ENCODE data around the gene PARVA.

The PARVA gene

DNA sequence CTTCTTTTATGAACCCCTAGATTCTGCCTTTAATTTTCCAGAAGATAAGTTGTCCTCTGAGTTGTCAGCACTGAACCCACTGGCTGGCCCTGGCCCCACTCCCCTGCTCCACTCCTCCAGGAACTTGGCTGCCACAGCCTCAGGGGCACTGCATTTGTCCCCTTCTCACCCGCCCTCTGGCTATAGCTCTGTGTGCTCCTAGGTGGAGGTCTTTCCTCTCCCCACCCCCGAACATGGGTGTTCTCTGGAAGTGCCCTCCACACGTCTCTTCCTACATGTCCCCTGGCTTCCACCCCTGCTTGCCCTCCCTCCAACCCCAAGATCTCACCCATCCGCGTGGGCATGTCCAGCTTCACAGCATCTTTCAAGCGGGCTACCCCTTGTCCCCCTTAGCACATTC, 159.2 kb downstream of the PARVA start:
- DNase-seq = no peak

DNA sequence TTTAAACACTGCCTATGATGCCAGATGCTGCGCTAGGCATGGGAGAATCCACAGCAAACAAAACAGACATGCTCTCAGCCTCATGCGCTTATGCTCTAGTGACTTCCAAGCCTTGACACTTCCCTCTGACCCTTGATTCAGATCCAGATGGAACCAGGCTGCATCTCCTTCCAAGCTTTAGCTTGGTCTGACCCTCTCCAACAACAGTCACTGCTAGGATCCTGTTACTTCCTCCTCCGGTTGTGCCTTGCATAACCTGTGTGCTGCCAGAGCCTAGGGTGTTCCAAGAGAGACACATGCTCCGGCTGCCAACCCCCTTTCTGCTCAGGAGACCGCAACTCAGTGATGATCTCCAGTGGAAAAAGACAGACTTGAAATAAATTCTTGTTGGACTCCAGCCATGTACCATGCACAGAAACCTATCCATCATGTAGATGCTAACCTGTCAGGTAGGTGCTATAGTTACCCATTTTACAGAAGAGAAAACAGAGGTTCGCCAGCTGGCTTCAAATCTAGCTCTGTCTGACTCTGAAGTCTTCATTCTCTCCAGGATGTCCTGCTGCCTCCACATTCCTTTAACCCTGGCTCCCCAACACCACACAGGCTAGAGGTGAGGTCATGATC, 160.5 kb downstream of the PARVA start:
- no peak for DNase-seq

DNA sequence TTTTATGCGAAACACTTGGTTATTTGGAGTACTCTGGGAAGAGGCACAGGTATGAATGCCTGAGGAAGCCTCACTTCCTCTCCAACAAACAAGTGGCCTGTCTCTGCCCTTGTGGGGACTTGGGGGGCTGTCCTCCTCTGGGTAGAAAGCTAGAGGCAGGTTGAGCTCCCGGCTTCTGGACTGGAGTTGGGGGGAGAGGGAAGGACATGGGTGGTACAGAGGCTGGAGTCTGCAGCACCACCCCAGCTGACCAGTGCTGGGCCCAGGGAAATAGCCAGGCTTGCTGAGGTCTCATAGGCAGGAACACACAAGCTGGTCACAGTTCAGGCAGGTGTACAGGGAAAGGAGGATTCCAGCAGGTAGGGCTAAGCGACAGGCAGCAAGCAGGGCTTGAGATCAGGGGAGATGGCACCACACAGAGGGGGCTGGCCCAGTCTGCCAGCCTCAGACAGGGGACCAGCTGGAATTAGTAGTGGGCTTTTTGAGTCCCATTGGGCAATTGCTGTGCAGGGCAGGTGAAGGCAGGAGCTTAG, 161.6 kb downstream of the PARVA start:
- DNase-seq = no peak

DNA sequence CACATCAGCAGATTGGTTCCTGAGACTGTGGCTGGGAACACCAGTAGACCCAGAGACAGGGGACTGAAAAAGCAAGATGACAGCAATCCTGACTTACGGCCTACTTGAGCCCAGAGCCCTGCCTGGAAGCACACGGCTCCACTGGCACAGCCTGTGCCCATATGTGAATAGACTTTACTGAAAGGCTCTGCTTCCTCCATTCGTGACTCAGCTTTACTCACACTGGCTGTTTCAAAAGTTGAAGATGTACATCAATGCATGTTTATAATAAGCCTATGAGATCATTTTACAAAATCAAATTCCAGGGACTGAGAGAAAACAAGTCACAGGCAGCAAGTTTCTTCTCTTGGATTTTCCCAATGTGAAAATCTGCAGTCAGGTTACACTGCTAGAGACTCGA, 162.2 kb downstream of the PARVA start:
- DNase-seq = no peak

DNA sequence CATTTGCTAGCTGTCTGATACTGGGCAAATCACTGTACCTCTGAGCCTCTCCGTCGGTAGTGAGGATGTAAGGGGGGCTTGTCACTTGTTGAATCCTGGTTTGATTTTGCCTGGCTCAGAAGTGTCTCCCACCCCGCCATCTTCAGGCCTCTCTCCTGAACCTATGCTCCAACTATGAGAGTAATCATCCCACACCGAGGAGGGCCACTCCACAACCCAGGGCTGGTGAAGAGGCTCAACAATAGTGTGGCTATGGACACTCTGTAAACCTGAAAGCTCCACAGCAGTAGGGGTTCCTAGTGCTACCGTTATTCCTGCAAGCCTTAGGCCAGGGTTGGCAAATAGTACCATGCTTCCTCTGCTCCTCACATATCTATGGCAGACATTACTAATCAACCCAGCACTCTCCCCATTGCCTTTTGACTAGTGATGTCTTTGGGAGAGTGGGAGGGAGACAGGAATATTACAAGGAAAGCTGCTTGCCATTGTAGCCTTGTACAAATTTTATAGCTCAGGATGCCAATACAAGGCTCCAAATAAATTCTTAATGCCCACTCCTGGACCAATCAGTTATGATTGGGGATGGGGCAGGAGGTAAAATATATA, 162.8 kb downstream of the PARVA start:
- DNase-seq = no peak

DNA sequence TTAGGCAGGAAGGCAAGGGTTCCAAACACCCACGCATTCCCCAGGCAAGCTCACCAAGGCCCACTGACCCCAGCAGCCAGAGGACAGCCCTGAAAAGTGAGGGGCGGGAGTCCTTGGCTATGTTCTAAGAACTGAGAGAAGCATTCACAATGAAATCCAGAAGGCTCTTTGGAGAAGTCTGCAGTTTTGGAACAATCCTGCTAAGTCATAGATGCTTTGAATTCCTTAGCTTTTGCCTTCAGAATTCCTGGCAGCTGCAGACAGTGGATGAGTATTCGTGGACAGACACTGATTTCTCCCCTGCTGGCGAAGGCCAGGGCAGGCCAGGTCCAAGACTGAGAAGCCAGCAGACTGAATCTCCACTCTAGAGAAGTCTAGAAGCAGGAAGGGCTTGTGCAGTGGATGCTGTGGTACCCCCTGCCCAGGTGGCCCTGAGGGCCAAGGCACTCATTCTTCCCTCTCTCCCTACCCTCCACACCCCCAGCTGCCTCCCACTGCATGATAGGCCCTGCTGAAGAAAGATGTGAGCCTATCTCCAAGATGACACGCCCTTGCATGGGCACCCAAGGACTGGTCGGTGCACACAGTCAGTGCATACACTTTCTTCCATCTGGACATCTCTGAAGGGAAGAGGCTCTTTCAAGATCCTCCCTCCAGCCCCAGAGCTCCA, 163.7 kb downstream of the PARVA start:
- DNase-seq = no peak

DNA sequence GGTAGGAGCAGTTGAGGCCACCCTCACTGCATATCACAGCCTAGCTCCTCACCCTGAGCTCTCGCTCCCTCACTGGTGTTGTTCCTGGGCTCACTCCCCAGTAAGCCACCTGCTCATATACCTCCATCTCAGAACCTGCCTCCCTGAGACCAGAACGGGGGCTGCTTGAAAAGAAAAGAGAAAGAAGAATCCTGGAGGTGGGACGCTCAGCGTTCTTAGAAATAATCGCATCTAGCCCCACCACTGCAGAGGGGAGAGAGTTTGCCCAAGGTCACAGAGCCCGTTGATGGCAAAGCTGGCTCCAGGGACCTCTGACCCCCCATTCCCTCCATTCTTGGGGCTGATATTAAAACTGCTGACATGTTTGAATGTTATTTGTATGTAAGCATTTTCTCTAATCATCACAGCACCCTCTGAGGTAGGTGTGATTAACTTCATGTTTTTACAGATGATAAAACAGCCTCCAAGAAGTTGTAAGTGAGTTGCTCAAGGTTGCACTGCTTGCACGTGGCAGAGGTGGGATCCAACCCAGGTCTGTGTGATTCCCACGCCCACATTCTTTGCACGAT, 164.3 kb downstream of the PARVA start:
- no peak for DNase-seq

DNA sequence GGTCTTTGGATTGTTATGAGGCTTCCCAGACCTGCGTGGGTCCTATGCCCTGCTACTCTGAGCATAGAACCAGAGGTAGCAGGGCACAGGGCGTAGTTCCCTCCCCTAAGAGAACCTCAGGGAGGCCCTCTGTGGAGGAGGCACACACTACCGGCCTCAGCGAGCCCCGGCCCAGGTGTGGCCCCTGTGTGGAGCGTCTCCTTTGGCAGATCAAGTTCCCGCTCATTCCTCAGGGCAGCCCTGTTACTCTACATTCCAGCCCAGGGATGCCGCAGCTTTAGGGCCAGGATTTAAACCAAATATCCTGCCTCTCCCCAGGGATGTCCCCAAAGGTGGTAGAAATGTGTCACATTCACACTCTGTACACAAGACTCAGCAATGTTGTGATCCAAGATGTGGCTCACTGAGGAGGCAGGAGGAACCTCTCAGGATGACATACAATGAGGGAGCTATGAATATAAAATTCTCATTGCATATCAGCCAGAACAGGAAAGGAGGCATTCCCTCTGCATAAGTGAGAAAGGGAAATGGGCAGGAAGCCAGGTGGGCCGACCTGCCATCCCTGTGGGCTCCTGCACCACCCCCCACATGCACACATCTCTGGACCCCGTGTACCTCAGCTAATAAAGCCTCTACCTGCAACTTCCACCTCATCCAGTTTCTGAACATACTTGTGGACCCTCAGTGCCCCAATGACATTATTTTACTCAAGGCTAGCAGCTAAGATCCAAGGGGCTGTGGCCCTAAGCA, 165.0 kb downstream of the PARVA start:
- DNase-seq = no peak

DNA sequence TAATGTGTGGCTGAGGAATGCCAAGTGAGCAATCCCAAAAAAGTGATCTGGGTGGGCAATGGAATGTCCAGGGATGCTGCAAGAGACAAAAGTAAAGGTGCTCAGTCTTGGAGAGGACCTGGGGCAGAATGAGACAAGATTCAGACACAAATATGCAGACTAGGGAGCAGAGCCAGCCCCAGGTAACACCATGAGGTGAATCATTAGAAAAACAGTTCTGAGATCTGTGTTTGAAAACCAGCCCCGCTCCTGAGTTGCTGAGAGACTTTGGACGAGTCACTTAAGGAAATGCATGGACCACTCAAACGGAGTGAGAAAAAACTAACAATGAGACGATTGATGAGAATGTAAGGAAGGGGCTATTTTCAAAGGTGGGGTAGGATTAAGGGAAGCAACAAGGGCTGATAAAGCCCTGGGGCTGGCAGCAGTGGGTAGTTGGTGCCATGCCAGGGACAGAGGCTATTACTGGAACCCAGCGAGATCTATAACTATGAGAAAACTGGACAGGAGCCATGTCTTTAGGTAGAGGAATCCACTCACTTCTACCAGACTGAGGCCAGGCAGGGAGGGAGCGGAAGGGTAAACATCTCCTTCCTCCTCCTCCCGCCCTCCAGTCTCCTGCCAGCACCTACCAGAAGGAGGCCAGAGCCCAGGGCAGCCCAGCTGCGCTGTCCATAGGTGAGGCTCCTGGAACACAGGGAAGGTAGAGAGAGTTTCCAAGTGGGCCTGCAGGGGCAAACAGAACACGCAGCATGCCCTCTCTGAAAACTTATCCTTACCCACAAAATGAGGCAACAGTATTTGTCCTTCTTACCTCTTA, 166.4 kb downstream of the PARVA start:
- no peak for DNase-seq

DNA sequence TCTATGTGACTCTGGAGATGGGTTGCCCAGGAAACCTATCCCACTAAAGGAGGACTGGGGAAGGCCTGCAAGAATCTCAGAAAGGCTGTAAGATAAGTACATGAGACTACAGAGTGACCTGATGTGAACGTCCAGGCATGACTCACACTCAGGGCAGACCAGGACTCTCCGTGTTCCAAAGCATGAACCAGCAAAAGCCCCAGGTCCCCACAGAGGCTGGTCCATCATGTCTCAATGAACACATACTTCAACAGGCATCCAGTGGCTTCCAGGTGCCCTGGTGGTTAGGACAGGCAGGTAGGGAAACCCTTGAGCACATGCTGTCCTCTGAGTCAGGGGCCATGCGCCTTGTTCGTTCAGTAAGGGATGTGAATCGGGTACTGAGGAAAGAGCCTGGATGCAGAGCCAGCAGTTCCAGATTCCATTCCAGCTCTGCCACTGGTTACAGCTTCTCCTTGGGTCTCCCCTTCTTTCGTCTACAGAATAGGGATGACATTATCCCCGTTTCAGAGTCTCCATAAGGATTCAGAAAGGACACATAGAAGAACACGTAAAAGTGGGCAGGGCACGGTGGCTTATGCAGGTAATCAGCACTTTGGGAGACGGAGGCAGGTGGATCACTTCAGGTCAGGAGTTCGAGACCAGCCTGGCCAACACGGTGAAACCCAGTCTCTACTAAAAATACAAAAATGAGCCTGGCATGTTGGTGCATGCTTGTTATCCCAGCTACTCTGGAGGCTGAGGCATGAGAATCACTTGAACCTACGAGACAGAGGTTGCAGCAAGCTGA, 167.8 kb downstream of the PARVA start:
- DNase-seq = no peak

DNA sequence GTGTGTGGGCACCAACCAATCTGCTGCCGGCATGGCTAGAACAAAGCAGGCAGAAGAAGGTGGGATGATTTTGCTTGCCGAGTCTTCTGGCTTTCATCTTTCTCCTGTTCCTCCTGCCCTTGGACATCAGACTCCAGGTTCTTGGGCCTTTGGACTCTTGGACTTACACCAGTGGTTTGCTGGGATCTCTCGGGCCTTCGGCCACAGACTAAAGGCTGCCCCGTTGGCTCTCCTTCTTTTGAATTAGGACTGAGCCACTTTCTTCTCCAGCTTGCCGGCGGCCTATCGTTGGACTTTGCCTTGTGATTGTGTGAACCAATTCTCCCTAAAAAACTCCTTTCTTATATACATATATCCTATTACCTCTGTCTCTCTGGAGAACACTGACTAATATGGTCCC, 168.8 kb downstream of the PARVA start:
- no peak for DNase-seq

DNA sequence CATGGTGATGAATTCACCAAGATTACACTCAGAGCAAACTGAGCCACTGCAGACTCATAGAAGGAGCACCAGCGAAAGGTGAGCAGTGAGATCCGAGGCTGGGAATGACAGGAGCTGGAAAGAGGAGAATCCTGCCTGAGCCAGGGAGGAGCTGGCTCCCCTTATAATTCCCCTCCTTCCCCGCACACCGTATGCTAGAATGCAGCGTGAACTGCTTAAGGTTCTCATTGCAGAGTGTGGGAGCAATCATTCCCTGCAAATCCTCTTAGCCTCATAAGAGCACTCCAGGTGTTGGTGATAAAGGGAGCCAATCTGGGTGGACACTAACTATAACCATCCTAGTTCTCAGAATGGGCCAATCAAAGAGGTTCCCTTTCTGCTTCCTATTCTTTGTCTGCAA, 169.3 kb downstream of the PARVA start:
- DNase-seq = no peak

DNA sequence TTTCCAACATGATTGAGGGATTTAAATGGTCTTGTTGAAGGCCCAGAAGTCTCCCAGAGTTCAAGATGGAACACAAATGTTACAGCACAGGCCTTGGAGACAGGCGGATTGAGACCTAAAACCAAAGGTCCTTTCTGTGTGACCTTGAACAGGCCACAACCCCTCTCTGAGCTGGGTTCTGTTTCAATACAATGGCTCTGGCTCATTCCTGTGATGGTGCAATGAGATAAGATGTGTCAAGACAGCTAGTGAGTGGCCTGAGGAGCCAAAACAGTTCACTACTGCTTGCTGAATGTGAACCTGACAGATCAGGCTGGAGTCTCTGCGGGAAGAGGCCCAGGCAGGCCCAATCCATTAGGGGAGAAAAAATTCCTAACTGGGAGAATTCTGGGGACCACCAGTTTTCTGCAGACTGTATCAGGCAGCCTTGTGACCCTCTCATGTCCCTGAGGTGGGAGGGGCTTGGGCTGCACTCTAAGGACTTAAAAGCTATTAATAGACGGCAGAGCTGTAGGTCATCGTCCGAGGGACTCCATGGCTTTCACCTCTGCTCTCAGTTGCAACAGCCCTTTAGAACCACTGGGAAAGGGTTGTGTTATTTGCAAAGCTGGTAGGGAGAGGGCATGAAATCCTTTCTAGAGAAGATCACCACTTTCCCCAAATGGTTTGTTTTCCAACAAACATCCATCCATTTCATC, 170.7 kb downstream of the PARVA start:
- no peak for DNase-seq

DNA sequence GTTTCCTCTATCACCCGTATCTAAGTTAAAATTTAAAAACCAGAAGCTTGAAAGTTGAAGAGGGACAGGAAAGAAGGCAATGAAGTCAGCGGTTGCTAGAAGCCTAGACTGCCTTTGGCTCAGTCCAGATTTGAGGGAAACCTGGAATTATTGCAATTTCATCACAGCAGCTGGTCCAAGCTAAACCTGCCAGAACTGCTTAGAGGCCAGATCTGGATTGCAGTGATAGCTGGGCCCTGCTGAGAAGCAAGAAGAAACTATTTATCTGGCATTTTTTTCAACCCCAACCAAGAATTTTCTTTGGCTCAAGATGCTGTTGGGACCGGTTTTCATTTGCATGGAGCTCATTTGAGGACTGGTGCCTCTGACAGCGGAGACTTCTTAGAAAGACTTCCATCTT, 175.3 kb downstream of the PARVA start:
- DNase-seq = no peak

DNA sequence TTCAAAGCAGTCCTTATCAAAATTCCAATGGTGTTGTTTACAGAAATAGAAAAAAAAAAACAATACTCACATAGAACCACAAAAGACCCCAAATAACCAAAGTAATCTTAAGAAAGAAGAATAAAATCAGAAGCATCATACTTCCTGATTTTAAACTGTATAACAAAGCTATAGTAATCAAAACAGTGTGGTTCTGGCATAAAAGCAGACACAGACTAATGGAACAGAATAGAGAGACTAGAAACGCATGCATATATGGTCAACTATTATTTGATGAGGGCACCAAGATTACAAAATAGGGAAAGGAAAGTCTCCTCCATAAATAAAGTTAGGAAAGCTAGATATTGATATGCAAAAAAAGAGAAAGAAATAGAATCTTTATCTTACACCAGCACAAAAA, 176.8 kb downstream of the PARVA start:
- DNase-seq = no peak

DNA sequence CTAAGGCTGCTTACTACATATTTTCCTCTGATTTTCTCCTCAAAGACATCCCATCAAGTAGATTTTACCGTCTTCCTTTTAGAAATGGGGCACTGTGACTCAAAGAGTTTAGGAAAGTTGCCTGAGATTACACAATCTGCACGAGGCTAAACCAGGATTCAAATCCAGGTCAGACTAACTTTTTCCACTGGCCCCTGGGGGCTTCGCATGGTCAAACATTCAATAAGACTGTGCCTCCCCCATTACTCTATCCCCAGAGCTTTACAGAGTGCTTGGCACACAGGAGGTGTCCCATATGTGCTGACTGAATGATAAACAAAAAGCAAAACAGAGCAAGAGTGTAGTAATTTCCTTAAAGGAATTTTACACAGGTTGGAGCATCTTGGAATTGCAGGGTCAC, 178.8 kb downstream of the PARVA start:
- DNase-seq = no peak

DNA sequence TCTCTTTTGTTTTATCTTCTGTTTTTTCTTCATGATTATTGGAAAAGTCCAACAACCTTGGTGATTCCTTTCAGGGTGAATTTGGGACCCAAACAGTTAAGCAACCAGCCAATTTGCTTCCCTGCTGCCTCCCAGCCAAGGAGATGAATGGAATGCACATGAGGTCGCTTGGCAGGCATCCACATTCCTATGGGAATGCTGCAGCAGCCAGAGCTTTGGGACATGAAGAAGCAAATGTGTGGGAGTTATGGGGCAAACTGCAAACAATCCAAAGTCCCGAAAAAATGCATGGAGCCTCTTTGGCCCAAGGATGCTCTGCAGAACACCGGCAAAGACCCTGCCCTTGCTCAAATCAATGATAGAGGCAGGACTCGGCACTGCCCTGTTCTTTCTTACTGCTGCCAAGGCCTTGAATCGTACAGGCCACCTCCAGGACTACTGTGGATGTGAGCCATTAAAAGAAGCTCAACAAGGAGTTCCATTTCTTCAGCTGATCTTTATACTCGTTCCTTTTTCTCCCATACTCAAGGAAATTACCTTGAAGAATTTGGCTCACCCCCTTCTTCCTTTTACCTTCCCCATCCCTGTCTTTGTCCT, 179.5 kb downstream of the PARVA start:
- no peak for DNase-seq

DNA sequence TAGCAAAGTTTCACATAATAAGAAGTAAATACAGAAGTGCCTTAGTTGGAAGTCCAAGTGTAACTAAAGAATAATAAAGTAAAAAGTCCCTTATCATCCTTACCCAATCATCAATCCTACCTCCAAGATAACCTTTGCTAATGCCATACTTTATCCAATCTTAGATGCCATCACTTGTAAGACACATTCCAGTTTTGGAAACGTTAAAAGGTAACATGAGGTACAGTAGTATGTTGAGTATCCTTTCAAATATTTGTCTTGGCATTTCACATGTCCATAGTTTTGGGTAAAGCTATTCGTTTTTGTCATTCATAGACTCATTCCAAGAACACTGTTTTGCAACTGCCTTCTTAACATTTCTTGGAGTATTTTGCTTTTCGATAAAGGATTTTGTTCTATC, 181.6 kb downstream of the PARVA start:
- DNase-seq = no peak

DNA sequence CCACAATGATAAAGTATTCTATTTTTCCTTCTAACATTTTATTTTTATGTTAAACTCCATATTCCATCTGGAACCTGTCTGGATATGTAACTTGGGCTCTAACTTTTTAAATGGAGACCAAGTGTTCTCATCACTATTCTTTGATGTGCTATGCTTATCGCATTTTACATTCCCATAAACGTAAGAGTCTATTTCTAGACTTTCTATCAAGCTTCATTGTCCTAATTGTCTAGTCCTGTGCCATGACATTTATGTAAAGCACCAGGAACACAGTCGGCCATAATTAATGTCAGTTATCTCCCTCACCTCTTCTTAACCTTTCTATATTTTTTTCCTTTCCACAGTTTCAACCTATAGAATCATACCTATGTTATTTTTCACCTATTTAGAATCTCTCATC, 183.0 kb downstream of the PARVA start:
- no peak for DNase-seq

DNA sequence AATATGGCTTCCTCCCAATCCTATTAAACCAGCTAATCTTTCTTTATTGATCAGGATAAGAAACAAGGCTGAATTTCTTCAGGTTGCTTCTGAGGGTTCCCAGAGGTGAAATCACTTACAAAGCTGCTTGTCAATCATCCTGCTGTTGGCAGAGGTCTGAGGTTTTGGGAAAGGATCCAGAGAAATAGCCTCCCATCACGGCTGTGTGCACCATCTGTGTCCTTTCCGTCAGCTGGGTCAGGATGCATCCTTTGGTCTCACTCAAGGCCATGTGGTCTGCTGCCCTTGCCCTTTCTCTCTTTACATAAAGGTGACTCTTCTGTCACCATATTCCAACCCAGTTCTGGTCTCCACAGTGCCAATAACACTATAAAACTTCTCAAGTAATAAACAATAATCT, 183.5 kb downstream of the PARVA start:
- no peak for DNase-seq

DNA sequence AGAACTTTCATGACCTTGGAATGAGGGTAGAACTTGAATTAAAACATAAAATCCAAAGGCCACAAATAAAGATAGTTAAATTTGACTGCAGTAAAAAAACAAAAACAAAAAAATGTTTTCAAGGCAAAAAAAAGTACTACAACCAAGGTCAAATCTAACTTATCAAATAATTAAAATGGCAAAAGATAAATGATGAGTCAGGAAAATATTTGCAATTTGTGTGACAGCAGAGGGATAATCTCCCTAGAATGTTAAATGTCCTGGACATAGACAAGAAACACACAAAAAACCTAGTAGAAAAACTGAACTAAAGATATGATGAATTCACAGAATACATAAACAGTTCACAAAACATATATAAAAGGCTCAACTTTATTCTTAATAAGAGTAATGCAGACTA, 186.6 kb downstream of the PARVA start:
- DNase-seq = no peak
